DMS79 (cell line): Measurements from ENCODE around the gene TSHR.
"Not testable (repeated sequence)": the region's sequence is repeated elsewhere in the genome, so short reads cannot be mapped to it uniquely, and the experiment has no call there.

Experiments used
- DNase-seq: peaks from one replicate; lab custom pipeline; 2025; lab: John Stamatoyannopoulos, UW

Gene TSHR

GRCh38 chr14:80951491-80951890, 3.9 kb upstream of the TSHR start:
- DNase-seq = no peak

DNA sequence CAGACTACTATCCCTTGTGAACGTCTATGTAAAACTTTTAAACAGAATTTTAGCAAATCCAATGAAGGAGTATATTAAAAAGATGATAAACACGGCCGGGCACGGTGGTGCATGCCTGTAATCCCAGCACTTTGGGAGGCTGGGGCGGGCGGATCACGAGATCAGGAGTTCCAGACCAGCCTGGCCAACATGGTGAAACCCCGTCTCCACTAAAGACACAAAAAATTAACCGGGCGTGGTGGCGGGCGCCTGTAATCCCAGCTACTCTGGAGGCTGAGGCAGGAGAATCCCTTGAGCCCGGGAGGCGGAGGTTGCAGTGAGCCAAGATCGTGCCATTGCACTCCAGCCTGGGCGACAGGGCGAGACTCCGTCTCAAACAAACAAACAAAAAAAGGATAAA, 2.2 kb upstream of the TSHR start:
- DNase-seq = not testable (repeated sequence)

DNA sequence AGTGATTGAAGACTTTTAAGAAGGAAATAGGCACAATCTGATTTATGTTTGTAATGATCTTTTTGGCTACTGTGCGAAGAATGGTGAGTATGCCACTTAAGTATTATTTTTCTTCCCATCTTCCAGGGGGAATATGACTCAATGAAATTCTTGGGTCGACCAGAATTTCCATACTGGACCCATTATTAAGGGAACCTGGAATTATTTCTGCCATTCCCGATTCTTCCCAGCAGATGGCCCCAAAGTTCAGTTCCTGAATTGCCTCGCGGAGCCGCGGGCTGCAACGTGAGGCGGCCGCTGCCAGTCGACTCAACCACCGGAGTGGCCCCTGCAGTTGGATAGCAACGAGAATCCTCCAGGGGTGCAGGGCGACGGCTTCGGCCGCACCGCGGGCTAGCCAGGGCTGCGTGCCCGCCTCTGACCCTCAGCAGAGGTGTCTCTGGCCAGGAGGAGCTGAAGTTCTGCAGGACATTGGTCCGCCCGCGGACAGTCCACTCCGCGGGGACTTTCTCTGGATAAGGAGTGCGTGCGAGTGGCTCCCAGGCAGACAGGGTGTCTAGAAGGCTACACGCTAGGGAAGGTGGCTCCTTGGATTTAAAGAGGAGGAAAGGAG, 628 bp upstream of the TSHR start:
- peak; percentile 75 for DNase-seq

GRCh38 chr14:80956102-80956501, 681 bp downstream of the TSHR start:
- DNase-seq = no peak

GRCh38 chr14:80956922-80957321, 1.5 kb downstream of the TSHR start:
- no peak for DNase-seq

DNA sequence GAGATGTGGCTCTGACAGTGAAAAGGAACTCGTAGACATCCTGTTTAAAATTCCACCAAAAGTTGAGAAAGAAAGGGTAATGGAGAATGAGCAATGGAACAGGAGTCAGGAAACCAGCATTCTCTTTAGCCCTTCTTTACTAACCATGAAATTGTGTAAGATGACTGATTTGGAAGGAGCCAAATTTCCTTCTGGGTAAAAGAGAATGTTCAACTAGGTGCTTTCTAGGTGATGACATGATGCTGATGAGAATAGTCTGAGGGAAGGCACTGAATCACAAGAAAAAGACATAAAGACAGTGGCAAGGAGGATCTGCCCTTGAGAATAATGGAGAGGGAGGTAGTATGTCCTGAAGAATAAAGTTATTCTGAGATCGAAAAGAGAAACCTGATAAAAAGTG, 2.2 kb downstream of the TSHR start:
- DNase-seq = no peak

DNA sequence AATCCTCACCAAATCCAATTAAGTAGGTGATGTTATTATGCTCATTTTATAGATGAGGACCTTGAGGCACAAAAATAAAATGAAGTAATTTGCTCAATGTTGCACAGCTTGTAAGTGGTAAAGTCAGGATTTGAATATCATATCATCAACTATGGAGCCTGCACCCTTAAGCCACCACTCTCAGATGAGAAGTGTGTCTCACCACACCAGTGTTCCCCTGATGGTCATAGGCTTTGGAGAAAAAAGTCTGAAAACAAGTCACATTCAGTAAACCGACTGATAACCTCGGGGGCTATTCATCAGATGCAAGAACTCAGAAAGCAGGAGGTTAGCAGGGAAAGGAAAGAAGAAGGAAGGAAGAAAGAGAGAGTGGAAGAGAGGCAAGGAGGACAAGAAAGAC, 2.8 kb downstream of the TSHR start:
- DNase-seq = no peak

GRCh38 chr14:80958939-80959338, 3.5 kb downstream of the TSHR start:
- no peak for DNase-seq

GRCh38 chr14:80959496-80959895, 4.1 kb downstream of the TSHR start:
- peak; percentile 80 for DNase-seq

GRCh38 chr14:80965037-80965436, 9.6 kb downstream of the TSHR start:
- DNase-seq = no peak

DNA sequence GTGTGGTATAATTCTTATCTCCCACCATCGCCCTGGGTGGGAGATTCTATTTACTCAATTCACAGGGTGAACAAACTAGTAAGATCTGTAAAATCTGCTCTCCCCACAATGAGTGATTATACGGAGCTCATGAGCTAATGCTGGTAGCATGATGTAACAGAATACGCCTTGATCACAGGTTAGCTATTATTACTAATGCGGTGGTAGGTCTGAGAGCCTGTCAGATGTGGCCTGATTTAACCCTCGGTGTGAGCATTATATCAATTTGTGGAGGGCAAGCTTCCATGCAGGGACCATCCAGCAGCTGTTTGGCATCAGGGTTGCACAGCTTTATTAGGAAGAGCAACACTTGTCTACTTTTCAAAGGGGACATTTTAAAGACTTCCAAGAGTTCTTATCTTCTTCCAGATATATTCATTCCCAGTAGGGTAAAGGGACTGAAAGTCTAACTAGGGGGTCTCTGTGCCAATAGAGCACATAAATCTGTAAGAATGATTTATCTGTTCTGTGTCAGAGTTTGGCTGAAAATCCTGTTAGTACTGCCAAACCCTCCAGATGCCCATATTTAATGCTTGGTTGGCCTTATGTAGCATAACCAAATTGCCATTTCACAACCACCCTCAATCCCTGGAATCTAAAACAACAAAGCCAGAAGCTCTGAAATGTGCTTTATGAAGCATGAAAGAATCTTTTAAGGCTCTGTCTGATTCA, 18.7 kb downstream of the TSHR start:
- DNase-seq = peak; percentile 97

DNA sequence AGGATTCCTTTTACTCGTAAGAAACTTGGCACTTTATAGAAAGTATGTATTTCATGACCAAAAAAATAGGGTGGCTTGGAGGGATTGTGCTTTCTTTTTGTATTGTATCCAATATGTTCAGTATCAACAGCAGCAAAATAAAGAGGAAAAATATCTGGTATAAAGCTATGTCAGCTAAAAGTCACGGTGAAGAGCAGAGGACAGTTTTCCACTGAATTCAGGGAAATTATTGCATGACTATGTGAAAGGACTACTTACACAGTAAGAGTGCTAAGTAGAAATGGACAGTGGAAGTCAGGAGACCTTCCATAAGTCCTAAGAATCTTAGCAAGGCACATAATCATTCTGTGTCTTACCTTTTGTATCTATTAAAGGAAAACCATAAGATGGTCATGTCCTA, 19.3 kb downstream of the TSHR start:
- DNase-seq = no peak

DNA sequence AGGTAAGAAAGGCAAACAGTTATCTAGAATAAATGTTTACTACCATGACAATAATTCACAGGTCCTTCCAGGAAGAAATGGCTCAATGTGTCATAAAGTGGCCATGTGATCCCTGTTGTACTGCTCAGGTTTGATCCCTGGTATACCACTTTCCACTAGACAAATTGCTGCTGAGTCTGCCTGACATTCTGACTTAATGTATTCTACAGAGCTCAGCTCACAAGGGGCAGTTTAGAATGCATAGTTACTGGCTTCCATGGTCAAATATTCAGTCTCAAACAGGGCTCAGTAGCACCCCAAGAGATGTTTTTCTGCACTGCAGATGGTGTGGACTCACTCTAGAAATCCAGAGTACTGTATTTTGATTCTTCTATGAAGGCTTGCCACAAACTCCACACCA, 21.8 kb downstream of the TSHR start:
- no peak for DNase-seq

DNA sequence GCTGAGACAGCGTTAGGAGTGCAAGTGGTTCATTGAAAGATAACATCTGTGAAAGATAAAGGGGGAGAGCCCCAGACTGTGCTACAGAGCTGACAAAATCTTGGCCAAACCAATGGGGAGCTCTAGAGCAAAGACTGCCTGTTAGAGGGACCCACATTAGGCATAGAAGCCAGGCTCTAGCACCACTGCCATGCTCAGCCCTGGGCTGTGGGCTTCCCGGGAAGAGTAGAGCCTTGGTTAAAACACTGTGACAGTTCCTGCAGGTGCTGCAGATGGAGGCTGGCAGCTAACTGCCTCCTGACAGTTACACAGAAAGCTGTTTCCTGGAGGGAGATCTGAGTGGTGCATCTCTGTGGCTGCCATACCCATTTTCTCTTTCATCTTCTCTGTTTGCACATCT, 23.0 kb downstream of the TSHR start:
- no peak for DNase-seq

DNA sequence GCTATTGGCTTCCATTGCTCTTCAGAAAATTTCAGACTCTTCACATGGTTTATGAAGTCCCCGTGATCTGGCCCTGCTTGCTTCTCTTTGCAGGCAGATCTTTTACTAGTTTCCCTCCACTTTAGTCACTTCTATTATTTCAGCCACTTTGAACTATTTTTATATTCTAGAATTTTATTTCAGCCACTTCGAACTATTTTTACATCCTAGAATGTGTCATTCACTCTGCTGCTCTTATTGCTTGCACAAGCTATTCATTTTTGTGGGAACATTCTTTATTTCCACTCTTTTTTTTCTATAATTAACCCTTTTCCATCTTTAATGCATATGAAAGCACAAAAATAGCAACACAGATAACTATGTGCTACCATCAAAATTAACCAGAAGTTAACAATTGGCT, 24.5 kb downstream of the TSHR start:
- DNase-seq = no peak

DNA sequence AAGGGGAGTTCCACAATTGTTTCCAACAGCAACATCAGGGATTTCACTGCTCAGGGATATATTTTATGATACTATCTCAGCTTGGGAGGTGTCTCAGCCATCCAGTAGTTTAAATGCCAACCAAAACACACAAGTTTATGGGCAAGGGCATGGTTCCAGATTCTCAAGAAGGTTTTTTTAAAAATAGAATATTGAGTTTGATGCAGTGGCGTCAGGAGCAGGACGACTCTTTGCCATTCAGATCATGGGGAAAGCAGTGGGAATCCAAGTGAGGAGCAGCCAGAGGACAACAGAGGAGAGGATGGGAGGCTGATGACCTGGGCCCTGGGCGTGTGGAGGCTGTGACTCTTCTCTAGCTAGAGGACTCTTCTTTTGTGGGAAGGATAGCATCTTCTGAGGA, 25.7 kb downstream of the TSHR start:
- DNase-seq = no peak

- no peak for DNase-seq
Observed at GRCh38 chr14:80981673-80982072, 26.3 kb downstream of the TSHR start.

- no peak for DNase-seq
Observed at GRCh38 chr14:80982711-80983110, 27.3 kb downstream of the TSHR start.

DNA sequence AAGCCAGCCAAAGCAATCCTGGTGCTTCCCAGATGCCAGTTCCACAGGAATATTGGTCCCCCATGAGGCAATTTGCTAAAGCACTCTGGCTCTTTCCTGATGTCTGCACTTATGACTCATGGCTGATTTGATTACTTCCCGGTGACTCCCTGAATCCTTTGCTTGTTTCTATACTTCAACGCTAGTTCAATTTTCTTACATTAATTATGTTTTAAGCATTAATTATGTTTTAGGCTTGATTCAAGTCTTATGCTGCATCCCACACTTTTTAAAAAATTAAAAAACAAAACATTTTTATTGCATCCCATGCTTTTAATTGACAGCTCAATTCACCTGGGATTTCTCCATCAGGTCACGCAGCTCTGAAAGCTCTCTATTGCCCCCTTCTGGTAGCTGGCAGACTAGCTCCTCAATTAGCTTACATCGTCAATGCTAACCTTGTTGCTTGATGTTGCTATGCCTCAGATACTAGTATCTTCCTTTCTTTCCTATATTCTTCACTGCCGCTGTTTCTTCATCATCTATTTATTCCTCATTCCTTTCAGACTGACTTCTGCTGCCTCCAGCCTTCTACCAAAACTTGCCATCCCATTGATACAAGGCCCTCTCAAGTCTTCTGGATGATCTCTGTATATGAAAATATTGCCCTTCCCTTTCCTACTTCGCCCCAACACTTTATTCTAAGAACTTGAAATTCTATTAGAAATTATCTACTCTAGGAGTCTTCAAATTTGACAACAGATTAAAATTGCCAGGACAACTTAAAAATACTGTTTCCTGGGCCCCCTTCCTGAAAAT, 32.0 kb downstream of the TSHR start:
- DNase-seq = no peak

GRCh38 chr14:80988192-80988591, 32.8 kb downstream of the TSHR start:
- no peak for DNase-seq

- no peak for DNase-seq
Observed at GRCh38 chr14:80988735-80989429, 33.5 kb downstream of the TSHR start.

DNA sequence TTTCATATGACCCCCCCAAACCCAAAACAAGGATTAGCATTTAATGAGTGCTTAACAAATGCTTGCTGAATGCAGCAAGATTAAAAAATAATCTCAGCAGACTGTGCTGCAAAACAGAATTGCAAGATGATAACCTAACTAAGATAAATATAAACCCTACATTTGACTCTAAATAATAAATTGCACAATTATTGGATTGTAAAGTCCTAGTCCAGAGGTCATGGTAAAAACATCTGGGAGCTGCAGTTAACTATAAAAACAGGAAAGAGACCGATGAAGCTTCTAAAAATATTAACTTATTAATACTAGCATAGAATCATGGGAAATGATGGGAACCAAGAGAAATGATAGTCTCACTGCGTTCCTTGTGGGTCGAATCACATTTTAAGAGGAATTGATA, 37.2 kb downstream of the TSHR start:
- no peak for DNase-seq
